ENCODE results near the gene SLC12A8.

SLC12A8 gene

DNA sequence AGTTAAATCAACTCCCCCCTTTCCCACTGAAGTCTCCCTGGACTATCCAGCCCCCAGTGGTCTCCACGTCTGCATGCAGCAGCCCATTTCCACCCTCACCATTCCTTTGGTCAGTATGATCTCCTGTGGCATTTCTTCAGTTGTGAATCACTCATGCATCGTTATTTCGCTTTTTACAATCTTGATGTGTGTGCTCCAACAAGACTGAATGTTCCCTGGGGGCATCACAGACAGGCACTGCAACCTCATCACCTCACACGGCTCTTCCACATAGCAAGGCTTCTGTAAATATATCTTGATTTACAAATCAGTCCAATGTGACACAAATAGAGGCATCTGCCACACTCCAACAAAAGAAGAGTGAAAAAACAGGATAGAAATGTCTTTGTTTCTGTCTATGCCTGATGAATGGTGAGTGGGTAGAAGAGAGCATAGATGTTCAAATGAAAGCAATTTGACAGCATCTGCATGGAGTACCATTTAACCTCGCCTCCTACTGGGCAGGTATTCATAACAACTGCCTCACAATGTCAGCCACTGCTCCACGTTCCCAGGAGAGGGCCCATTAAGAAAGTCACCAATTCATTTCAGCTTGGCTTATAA is 162.0 kb downstream of the SLC12A8 start:
- no peak for DNase-seq

- no peak for DNase-seq
Measured at GRCh38 chr3:125048282-125048681, 164.3 kb downstream of the SLC12A8 start.

DNA sequence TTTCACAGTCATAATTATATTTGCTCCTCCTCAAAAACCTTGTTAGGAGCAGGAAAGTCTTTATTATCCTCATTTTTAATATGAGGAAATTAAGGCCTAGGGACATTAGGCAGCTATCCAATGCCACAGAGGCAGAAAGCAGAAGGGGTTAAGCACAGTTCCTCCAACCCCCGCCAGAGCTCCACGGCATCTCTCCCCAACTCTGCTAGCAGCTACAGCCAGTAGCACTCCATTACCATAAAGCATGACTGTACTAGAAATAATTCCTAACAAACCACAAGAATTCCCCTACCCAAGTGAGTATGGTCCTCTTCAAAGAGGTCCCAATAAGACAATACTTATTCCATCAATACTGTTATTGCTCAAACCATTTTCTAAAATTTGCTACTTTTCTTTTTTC is 166.6 kb downstream of the SLC12A8 start:
- DNase-seq, result no peak

GRCh38 chr3:125045194-125045593 is 167.4 kb downstream of the SLC12A8 start:
- no peak for DNase-seq

DNA sequence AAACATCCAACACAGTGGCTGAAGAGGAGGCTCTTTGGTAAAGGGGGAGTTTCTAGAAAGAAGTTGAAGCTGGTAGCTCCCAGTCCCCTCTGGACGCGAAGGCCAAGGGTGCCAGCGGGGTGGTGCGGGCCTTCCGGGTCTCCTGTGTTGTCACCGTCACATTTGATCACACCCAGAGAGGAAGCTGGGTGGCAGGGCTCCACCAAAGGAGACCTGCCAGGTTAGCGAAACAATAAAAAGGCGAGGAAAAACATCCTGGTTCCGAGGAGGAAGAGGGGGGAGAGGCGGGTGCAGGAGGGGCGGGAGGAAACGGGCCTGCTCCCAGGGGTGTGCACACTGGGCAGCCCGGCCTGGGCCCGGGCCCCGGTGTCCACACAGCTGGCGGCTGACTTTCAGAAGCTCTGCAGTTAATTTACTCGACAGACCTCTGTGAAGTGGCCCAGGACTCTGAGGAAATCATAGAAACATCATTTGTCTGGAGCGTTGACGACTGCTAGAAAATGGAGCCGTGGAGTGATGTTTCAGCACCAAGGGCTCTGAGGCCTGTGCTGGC is 168.9 kb downstream of the SLC12A8 start:
- no peak for DNase-seq

- no peak for DNase-seq
Measured at GRCh38 chr3:125042725-125043406, 169.7 kb downstream of the SLC12A8 start.

GRCh38 chr3:125039131-125040100 is 173.1 kb downstream of the SLC12A8 start:
- DNase-seq, result no peak

GRCh38 chr3:125037498-125038150 is 174.9 kb downstream of the SLC12A8 start:
- DNase-seq, result no peak

DNA sequence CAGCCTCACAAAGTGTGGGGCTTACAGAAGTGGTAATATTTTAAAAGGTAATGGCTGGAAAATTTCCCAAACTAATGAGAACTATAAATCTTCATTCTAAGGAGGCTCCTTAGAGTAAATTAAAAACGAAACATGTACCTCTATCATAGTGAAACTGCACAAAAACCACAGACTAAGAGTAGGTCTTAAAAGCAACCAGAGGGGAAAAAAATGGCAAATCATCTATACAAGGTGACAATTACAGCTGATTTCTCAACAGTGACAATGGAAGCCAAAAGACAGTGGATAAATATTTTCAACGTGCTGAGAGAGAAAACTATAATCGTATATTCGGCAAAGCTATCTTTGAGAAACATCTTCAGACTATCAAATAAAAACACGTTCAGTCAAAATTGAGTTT is 177.3 kb downstream of the SLC12A8 start:
- DNase-seq, result no peak

- DNase-seq, result no peak
Measured at GRCh38 chr3:125033616-125034015, 178.9 kb downstream of the SLC12A8 start.

DNA sequence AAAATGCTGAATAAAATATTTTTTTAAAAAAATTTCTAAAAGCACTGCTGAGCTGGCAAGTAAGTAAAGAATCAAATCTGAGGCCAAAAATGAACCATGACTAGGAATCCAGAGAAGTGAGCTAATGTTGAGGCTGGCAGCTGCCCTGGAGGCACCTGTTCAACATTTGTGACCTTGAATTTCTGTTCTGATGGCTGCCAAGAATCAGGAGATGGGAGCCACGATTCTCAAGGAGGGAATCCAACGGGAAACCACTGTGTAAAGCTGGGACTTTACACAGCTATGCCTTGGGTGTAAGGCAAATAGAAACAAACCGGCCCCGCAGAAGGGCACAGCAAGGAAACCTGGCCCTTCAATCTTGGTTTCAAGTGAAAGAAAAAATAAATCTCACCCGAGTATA is 179.4 kb downstream of the SLC12A8 start:
- no peak for DNase-seq

DNA sequence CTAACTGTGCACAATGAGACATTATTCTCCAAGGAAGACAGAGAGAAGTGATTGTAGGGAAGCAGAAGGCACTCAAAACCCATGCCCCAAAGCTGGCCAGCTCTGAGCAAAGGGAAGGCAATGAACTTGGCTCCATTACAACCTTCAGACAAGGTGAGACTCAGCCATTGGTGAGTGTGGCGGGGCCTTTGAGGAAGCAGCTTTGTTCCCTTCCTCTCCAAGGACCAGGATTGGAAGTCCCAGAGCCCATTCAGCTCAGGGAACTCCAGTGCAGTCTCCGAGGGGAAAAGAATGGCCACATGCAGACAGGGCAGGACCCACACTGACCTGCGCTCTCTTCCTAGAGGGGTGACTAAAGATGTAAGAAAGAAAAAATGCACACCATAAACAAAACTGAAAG is 179.9 kb downstream of the SLC12A8 start:
- DNase-seq, result no peak

Measured in activated naive CD4-positive, alpha-beta T cell treated with anti-CD3 and anti-CD28 coated beads, Interleukin-2, amount 50 U/mL, for 16 hours (primary cell).